DMS 273 treated with DMSO at 0.1 percent for 48 hours (cell line): ENCODE results near the gene LYPLA2.

Experiments
- DNase-seq: peaks from one replicate; lab custom pipeline; 2025; lab: John Stamatoyannopoulos, UW

Gene LYPLA2

DNA sequence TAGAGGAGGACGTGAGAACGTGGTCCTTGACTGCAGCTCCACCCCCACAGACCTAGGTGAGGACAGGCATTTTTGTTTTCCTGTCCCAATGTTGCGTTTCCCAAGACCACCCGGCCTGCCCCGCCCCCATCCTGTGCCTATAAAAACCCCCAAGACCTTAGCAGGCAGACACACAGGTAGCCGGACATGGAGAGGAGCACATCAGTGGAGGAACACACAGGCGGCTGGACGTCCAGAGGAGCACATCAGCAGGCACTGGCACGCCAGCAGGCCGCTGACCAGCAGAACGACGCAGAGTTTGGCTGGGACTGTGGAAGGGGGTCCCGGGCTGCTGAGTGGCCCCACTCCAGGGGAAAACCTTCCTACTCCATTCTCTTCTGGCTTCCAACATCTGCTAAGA, 47.0 kb downstream of the LYPLA2 start:
- no peak for DNase-seq

DNA sequence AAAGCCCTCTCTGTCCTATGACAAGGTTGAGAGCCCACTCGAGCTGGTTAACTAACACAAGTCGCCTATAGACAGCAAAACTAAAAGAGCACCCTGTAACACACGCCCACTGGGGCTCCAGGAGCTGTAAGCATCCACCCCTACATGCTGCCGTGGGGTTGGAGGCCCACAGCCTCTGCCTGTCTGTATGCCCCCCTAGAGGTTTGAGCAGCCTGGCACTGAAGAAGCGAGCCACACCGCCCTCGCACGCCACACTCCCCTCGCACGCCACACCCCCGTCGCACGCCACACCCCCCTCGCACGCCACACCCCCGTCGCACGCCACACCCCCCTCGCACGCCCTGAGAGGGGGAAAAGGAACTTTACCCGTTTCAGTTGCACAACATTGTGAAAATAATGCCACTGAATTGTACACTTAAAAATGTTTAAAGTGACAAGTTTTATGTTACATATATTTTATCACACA, 47.5 kb downstream of the LYPLA2 start:
- DNase-seq = peak; percentile 45

DNA sequence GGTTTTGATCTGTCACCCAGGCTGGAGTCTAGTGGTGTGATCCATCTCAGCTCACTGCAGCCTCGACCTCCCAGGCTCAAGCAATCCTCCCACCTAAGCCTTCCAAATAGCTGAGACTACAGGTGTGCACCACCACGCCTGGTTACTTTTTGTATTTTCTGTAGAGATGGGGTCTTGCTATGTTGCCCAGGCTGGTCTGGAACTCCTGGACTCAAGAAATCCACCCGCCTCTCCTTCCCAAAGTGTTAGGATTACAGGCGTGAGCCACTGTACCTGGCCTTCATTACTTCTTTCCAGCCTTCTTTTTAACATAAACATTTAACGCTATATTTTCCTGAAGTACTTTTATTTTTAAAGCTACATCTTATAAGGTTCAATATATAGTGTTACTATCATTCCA, 52.7 kb downstream of the LYPLA2 start:
- no peak for DNase-seq
